T-cell (primary cell): ENCODE data around the gene MT2A. TPM values are rescaled to one million over a fixed set of nuclear protein-coding genes. Genes with fewer than 3 reads are reported as not detected.
A peak's percentile ranks its signal among the peaks of the same experiment; 100 is the strongest.

Experiments used
- ATAC-seq, 4 experiments: fragments of 200-7000 bp in 3 of 4; fragments of 150-1000 bp in 1 of 4; cut with Tn5 transposase; replicated peaks in 1 of 4; 1 replicate in 3 of 4; 2 replicates in 1 of 4; pipeline ENCODE4 v1.10.0; 2021; ENCODE audit warnings: moderate library complexity in 3 of 4, mild to moderate bottlenecking in 2 of 4, moderate number of reproducible peaks in 1 of 4
- CTCF ChIA-PET, 2 donors: fragments of 300-600 bp; sonication (Branson Sonifier 250); formaldehyde crosslinking; loops; one replicate each; lab custom pipeline; 2022; ENCODE audit warnings: antibody characterized with exemption in 2 of 2; lab: Charles Lee
- POLR2A ChIA-PET, 2 donors: fragments of 300-600 bp; sonication (Branson Sonifier 250); formaldehyde crosslinking; loops; one replicate each; lab custom pipeline; 2022; ENCODE audit warnings: antibody characterized with exemption in 2 of 2; lab: Charles Lee
- DNase-seq, 35 experiments: peaks; one replicate each; pipeline versions ENCODE4 v3.0.0 to v3.0.0-alpha.2; 2013 to 2023
- H3K27ac ChIP-seq: one replicate; pipeline ENCODE4 v1.5.1; 2013; ENCODE audit warnings: low read length
- H3K27me3 ChIP-seq, 2 experiments: replicated peaks in 1 of 2; 1 replicate in 1 of 2; 2 replicates in 1 of 2; pipeline versions ENCODE4 v1.6.1 to v1.7.0; 2013; ENCODE audit warnings: low read length in 1 of 2, mixed read lengths in 1 of 2; ENCODE audit not compliant: control insufficient read depth in 2 of 2, insufficient read depth in 2 of 2; ENCODE audit errors: extremely low read depth in 1 of 2
- H3K36me3 ChIP-seq, 2 donors: 1 replicate in 1 of 2; 2 replicates in 1 of 2; pipeline versions ENCODE4 v1.6.1 to v1.7.0; 2013; ENCODE audit warnings: low read length in 1 of 2; ENCODE audit not compliant: control insufficient read depth in 2 of 2, insufficient read depth in 1 of 2; ENCODE audit errors: extremely low read depth in 1 of 2
- H3K4me1 ChIP-seq, 2 experiments: 1 replicate in 1 of 2; 2 replicates in 1 of 2; pipeline versions ENCODE4 v1.6.1 to v1.7.0; 2013; ENCODE audit warnings: low read length in 2 of 2, mixed read lengths in 1 of 2; ENCODE audit not compliant: insufficient read depth in 2 of 2, control insufficient read depth in 1 of 2; ENCODE audit errors: extremely low read depth in 1 of 2
- H3K4me3 ChIP-seq, 2 donors: 1 replicate in 1 of 2; 2 replicates in 1 of 2; pipeline versions ENCODE4 v1.5.1 to v1.7.0; 2013; ENCODE audit warnings: mild to moderate bottlenecking in 2 of 2, low read length in 1 of 2, moderate library complexity in 1 of 2; ENCODE audit not compliant: control insufficient read depth in 1 of 2; ENCODE audit errors: extremely low read depth in 1 of 2
- H3K9me3 ChIP-seq: 2 replicates; pipeline ENCODE4 v1.7.0; 2013
- H3K27ac Mint-ChIP-seq, 2 donors: one replicate each; pipeline ENCODE4 v1.8.0; 2020 to 2021; ENCODE audit warnings: mild to moderate bottlenecking in 2 of 2, mixed read lengths in 2 of 2
- H3K27me3 Mint-ChIP-seq, 2 donors: one replicate each; pipeline ENCODE4 v1.8.0; 2021 to 2022; ENCODE audit warnings: mixed read lengths in 2 of 2
- H3K36me3 Mint-ChIP-seq: one replicate; pipeline ENCODE4 v1.8.0; 2021; ENCODE audit warnings: mixed read lengths
- H3K4me1 Mint-ChIP-seq, 3 donors: one replicate each; pipeline ENCODE4 v1.8.0; 2020 to 2022; ENCODE audit warnings: mixed read lengths in 3 of 3, mild to moderate bottlenecking in 1 of 3
- H3K4me3 Mint-ChIP-seq, 3 donors: one replicate each; pipeline ENCODE4 v1.8.0; 2020 to 2022; ENCODE audit warnings: mild to moderate bottlenecking in 3 of 3, mixed read lengths in 3 of 3, moderate library complexity in 3 of 3
- H3K9me3 Mint-ChIP-seq, 3 donors: one replicate each; pipeline ENCODE4 v1.8.0; 2020 to 2022; ENCODE audit warnings: mixed read lengths in 3 of 3
- WGBS: methylation state at CpG from one replicate; pipeline ENCODE4 v1.1.5; 2013; ENCODE audit warnings: missing lambda C conversion rate; ENCODE audit not compliant: insufficient coverage; 5-methylcytosine and 5-hydroxymethylcytosine counted together
- total RNA-seq, 35 experiments: library from RNA in 6 of 35; stranded (reverse) in 6 of 35; fragments of 120-200 nt in 1 of 35; gene quantifications; one replicate each; pipeline versions ENCODE4 v1.2.1 to v1.2.4 and lab custom pipeline; 2013 to 2026

The MT2A gene
- total RNA-seq, 5 donors from 2014 or later (not counting 1 experiment from before 2014, with no cell fraction given), result 46.8 to 71.4 (median 57.1) TPM

GRCh38 chr16:56614549-56614991 lies 6.2 kb downstream of the MT2A start:
- POLR2A ChIA-PET, result interaction anchor here in 1 of 2 donors (0.6 to 1.0 kb wide), 2 partner anchors 14 to 162 kb away, joined by 3 to 6 read pairs; no protein-coding TSS in a partner anchor
- Mint-ChIP-seq H3K27ac (peak overlapping the region in 1 of 2 donors; percentile 29), H3K4me3 (no peak overlapping the region), H3K9me3 (no peaks in the 10 kb centered on the region), H3K36me3 (no peaks in the 10 kb centered on the region), H3K27me3 (peaks cover 0 to 22% of the 10 kb centered on the region in 2 donors), H3K4me1 (peaks cover 32 to 36% (median 35%) of the 10 kb centered on the region in 3 donors)
- Histone ChIP-seq H3K9me3 (no peaks in the 10 kb centered on the region), H3K4me1 (peaks cover 17 to 33% of the 10 kb centered on the region in 2 experiments), H3K27ac (no peak overlapping the region), H3K27me3 (peaks cover 16 to 18% of the 10 kb centered on the region in 2 experiments), H3K4me3 (no peak overlapping the region), H3K36me3 (no peaks in the 10 kb centered on the region)
- ATAC-seq (no peak), DNase-seq (no peak)
- CTCF ChIA-PET, result interaction anchor here in 1 of 2 donors (0.6 kb wide), 1 partner anchor 680 kb away, joined by 3 read pairs; no protein-coding TSS in a partner anchor

GRCh38 chr16:56615353-56615752 lies 7.0 kb downstream of the MT2A start:
- H3K4me3 ChIP-seq, result no peak overlapping the region
- ATAC-seq, result no peak
- no peaks in the 10 kb centered on the region for H3K36me3 ChIP-seq
- ChIA-PET POLR2A (interaction anchor here in 1 of 2 donors (0.6 to 1.2 kb wide), 2 partner anchors 11 to 162 kb away, joined by 3 read pairs; no protein-coding TSS in a partner anchor), CTCF (interaction anchor here in 1 of 2 donors (0.6 kb wide), 1 partner anchor 679 kb away, joined by 3 read pairs; no protein-coding TSS in a partner anchor)
- Mint-ChIP-seq H3K27ac (no peak overlapping the region), H3K36me3 (no peaks in the 10 kb centered on the region), H3K4me1 (peaks cover 25 to 28% (median 27%) of the 10 kb centered on the region in 3 donors), H3K27me3 (peaks cover 0 to 22% of the 10 kb centered on the region in 2 donors), H3K4me3 (no peak overlapping the region), H3K9me3 (no peaks in the 10 kb centered on the region)
- no peaks in the 10 kb centered on the region for H3K9me3 ChIP-seq
- H3K27ac ChIP-seq, result no peak overlapping the region
- peaks cover 9 to 25% of the 10 kb centered on the region in 2 experiments for H3K4me1 ChIP-seq
- DNase-seq, result no peak
- peaks cover 17 to 18% of the 10 kb centered on the region in 2 experiments for H3K27me3 ChIP-seq
- WGBS, result 83% methylated on average over 1 of the region's 3 CpGs

GRCh38 chr16:56616608-56617211 lies 8.3 kb downstream of the MT2A start:
- Histone ChIP-seq H3K4me1 (peaks cover 3 to 13% of the 10 kb centered on the region in 2 experiments), H3K4me3 (peak overlapping the region; percentile 34 to 35), H3K27ac (no peak overlapping the region), H3K36me3 (no peaks in the 10 kb centered on the region), H3K9me3 (no peaks in the 10 kb centered on the region), H3K27me3 (peaks cover 17 to 18% of the 10 kb centered on the region in 2 experiments)
- DNase-seq, result no peak
- no peak overlapping the region for H3K27ac Mint-ChIP-seq
- ChIA-PET POLR2A (no interaction called here), CTCF (no interaction called here)
- WGBS, result 48% methylated on average over 18 of the region's 23 CpGs
- H3K36me3 Mint-ChIP-seq, result no peaks in the 10 kb centered on the region
- peak in 1 of 4 experiments; percentile 17 for ATAC-seq
- peak overlapping the region; percentile 23 to 75 (median 39) for H3K4me3 Mint-ChIP-seq
- no peaks in the 10 kb centered on the region for H3K9me3 Mint-ChIP-seq
- H3K4me1 Mint-ChIP-seq, result peaks cover 12 to 15% (median 15%) of the 10 kb centered on the region in 3 donors
- peaks cover 0 to 22% of the 10 kb centered on the region in 2 donors for H3K27me3 Mint-ChIP-seq

- no peak overlapping the region for H3K27ac Mint-ChIP-seq
- Histone ChIP-seq H3K4me1 (peaks cover 3 to 13% of the 10 kb centered on the region in 2 experiments), H3K4me3 (peak overlapping the region; percentile 34 to 52), H3K9me3 (no peaks in the 10 kb centered on the region), H3K27me3 (peaks cover 17 to 18% of the 10 kb centered on the region in 2 experiments), H3K36me3 (no peaks in the 10 kb centered on the region), H3K27ac (no peak overlapping the region)
- peaks cover 12 to 15% (median 13%) of the 10 kb centered on the region in 3 donors for H3K4me1 Mint-ChIP-seq
- WGBS, result 6% methylated on average over 36 of the region's 41 CpGs
- H3K36me3 Mint-ChIP-seq, result no peaks in the 10 kb centered on the region
- ChIA-PET CTCF (interaction anchor here in 1 of 2 donors (0.6 kb wide), 1 partner anchor 22 kb away, joined by 3 read pairs; no protein-coding TSS in a partner anchor), POLR2A (no interaction called here)
- DNase-seq, result peak in 24 of 35 experiments; percentile 18 to 68 (median 43)
- H3K27me3 Mint-ChIP-seq, result peaks cover 0 to 22% of the 10 kb centered on the region in 2 donors
- peak overlapping the region; percentile 17 to 75 (median 49) for H3K4me3 Mint-ChIP-seq
- ATAC-seq, result peak; percentile 90 to 99 (median 94)
- H3K9me3 Mint-ChIP-seq, result no peaks in the 10 kb centered on the region
Measured at GRCh38 chr16:56617212-56618085, 9.1 kb downstream of the MT2A start.

- no peak for ATAC-seq
- Mint-ChIP-seq H3K27ac (no peak overlapping the region), H3K36me3 (no peaks in the 10 kb centered on the region), H3K9me3 (no peaks in the 10 kb centered on the region), H3K4me3 (peak overlapping the region in 1 of 3 donors; percentile 75), H3K27me3 (peaks cover 0 to 22% of the 10 kb centered on the region in 2 donors), H3K4me1 (peaks cover 12 to 15% (median 12%) of the 10 kb centered on the region in 3 donors)
- Histone ChIP-seq H3K27me3 (peaks cover 17 to 18% of the 10 kb centered on the region in 2 experiments), H3K27ac (no peak overlapping the region), H3K9me3 (no peaks in the 10 kb centered on the region), H3K36me3 (no peaks in the 10 kb centered on the region), H3K4me3 (no peak overlapping the region), H3K4me1 (peaks cover 3 to 13% of the 10 kb centered on the region in 2 experiments)
- POLR2A ChIA-PET, result no interaction called here
- no peak for DNase-seq
- CTCF ChIA-PET, result interaction anchor here in 1 of 2 donors (0.6 kb wide), 1 partner anchor 21 kb away, joined by 3 read pairs; no protein-coding TSS in a partner anchor
- 88% methylated on average over 5 of the region's 6 CpGs for WGBS
Measured at GRCh38 chr16:56618138-56618537, 9.8 kb downstream of the MT2A start.
